ENCODE results near the gene SPOCK1. TPM values are rescaled to one million over a fixed set of nuclear protein-coding genes. Genes with fewer than 3 reads are reported as not detected.

The SPOCK1 gene
- total and polyA plus RNA-seq, 10 donors = 0.50 to 17.0 (median 6.6) TPM

DNA sequence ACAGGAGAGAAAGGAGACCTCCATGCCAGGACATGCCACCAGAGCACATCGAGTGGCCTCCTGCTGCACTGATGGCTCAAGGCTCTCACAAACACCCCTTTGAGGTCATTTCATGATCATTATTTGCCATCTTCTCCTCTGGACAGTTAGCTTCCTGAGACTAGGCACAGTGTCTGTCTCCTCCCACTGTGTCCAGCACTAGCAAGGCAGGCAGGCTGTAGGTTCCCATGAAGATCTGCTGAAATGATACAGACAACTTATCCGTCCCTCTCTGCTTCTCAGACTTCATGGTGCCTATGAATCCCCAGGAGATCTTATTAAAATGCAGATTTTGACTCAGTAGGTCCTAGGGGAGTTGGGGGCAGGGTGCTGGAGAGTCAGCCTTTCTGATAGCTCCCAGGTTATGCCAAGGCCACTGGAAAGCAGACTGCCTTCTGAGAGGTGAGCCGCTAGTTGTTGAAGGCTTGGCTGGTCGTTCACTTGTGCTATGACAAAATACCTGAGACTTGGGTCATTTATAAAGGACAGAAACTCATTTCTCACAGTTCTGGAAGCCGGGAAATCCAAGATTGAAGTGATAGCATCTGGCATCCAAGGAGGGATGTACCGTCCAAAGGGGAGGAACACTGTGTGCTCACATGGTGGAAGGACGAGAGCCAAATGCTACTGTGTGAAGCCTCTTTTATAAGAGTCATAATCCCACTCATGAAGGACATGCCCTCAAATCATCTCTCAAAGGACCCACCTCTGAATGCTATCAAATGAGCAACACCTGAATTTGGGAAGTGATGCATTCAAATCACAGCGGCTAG lies 183.4 kb downstream of the SPOCK1 start:
- no peak for DNase-seq
- Histone ChIP-seq H3K4me3 (no peak overlapping the region), H3K36me3 (no peaks in the 10 kb centered on the region), H3K27ac (no peak overlapping the region), H3K27me3 (replicated peaks in 1 of 7) (peaks cover 0 to 20% (median 0%) of the 10 kb centered on the region in 7 donors), H3K9me3 (no peaks in the 10 kb centered on the region), H3K4me1 (no peaks in the 10 kb centered on the region)
- intact Hi-C loops (cut with DNase I; ENCODE audit: low total_unique reads) = no loop called here
- WGBS, 5 donors = 77 to 83% (median 83%) methylated on average over 8 of the region's 8 CpGs
- TF ChIP-seq POLR2A (IDR thresholded peaks at IDR 0.05) (no peak), POLR2AphosphoS5 (IDR thresholded peaks at IDR 0.05) (no peak), CTCF (IDR thresholded peaks at IDR 0.05 in 8 of 11, conservative IDR thresholded peaks at IDR 0.05 in 3 of 11) (no peak)

DNA sequence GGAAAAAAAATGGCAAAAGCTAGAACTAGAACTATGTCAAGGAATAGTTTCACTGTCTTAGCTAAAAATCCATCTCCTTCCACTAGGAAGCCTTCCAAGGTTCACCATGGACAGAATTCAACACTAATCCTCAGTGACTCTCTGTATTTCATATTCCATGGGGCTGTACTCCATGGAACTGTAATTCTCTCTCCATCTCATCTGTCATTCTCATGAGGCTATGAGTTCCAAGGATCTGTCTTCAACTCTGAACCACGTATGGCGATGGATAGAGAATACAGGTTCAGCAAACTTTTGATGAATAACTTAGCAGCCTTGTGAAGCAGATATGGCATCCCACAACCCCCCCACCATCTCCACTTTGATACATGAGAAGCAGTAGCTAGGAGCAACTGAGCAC lies 184.0 kb downstream of the SPOCK1 start:
- Histone ChIP-seq H3K4me1 (no peaks in the 10 kb centered on the region), H3K4me3 (no peak overlapping the region), H3K9me3 (no peaks in the 10 kb centered on the region), H3K27me3 (replicated peaks in 1 of 7) (peaks cover 0 to 20% (median 0%) of the 10 kb centered on the region in 7 donors), H3K36me3 (no peaks in the 10 kb centered on the region), H3K27ac (no peak overlapping the region)
- no peak for DNase-seq
- no peak for TF ChIP-seq CTCF (IDR thresholded peaks at IDR 0.05 in 8 of 11, conservative IDR thresholded peaks at IDR 0.05 in 3 of 11)
- TF ChIP-seq POLR2AphosphoS5 (IDR thresholded peaks at IDR 0.05) = no peak
- TF ChIP-seq POLR2A (IDR thresholded peaks at IDR 0.05) = no peak
- intact Hi-C loops (cut with DNase I; ENCODE audit: low total_unique reads) = no loop called here
- WGBS, 5 donors = 93 to 98% (median 95%) methylated on average over 2 of the region's 2 CpGs

DNA sequence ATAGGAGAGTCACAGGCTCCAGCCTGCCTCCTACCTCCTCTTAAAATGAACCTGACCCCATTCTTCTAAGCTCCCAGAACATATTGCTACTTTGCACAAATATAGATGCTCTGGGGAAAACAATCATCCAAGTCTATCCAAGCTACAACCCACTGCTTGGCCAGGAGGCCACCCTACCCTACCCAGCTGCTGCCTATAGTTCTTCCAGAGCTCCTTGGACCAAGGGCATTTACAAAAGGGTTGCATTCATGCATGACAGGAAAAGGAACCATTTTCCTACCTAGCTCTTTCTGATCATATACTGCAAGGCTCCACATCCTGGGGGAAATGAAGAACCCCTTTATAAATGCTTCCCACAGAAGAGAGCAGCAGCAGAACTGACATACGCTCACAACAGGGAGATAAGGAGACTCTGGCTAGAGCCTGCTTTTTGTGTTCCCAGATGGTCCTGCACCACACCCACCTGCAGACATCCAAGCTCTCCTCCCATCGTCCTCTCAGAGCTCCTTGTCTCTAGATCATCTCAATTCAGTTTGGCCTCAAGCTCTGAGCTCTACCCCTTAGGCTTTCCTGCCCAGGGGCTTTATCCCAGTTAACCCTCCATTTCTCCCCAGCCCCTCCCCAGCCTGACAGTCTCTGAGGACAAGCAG lies 185.5 kb downstream of the SPOCK1 start:
- intact Hi-C loops (cut with DNase I; ENCODE audit: low total_unique reads) = no loop called here
- no peak for TF ChIP-seq POLR2A (IDR thresholded peaks at IDR 0.05)
- TF ChIP-seq POLR2AphosphoS5 (IDR thresholded peaks at IDR 0.05) = no peak
- no peak for TF ChIP-seq CTCF (IDR thresholded peaks at IDR 0.05 in 8 of 11, conservative IDR thresholded peaks at IDR 0.05 in 3 of 11)
- 75 to 87% (median 85%) methylated on average over 2 of the region's 2 CpGs for WGBS, 5 donors

DNA sequence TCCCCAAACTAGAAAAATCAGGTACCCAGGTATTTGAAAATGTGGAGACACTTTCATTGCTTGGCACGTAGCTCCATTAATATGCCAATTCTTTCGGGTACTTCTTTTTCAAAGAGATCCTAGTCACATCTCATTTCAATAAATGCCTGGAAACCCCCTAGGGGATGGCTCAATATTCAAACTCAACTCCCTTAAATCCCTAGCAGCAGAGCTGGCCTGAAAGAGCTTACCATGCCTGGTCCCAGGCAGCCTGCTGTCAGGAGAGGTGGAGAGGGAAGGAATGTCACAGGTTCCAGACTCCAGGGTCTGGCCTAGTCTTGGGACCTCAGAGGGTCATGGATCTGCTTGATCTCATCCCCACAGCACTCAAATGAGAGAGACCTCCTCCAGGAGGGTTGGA lies 187.1 kb downstream of the SPOCK1 start:
- intact Hi-C loops (cut with DNase I; ENCODE audit: low total_unique reads) = no loop called here
- DNase-seq = no peak
- Histone ChIP-seq H3K36me3 (no peaks in the 10 kb centered on the region), H3K4me1 (no peaks in the 10 kb centered on the region), H3K9me3 (no peaks in the 10 kb centered on the region), H3K4me3 (no peak overlapping the region), H3K27ac (no peak overlapping the region), H3K27me3 (replicated peaks in 1 of 7) (peaks cover 0 to 6% (median 0%) of the 10 kb centered on the region in 7 donors)
- WGBS, 5 donors = 61 to 85% (median 81%) methylated on average over 2 of the region's 2 CpGs
- no peak for TF ChIP-seq POLR2AphosphoS5 (IDR thresholded peaks at IDR 0.05)
- no peak for TF ChIP-seq CTCF (IDR thresholded peaks at IDR 0.05 in 8 of 11, conservative IDR thresholded peaks at IDR 0.05 in 3 of 11)
- TF ChIP-seq POLR2A (IDR thresholded peaks at IDR 0.05) = no peak

More for the DNA sequence above, 185.5 kb downstream of the SPOCK1 start:
- H3K36me3 ChIP-seq = no peaks in the 10 kb centered on the region
- no peaks in the 10 kb centered on the region for H3K4me1 ChIP-seq
- no peak overlapping the region for H3K4me3 ChIP-seq
- no peak overlapping the region for H3K27ac ChIP-seq
- no peaks in the 10 kb centered on the region for H3K9me3 ChIP-seq
- peaks cover 0 to 13% (median 0%) of the 10 kb centered on the region in 7 donors for H3K27me3 ChIP-seq (replicated peaks in 1 of 7)
- no peak for DNase-seq
